NCI-H2029 treated with DMSO at 0.1 percent for 48 hours (cell line): Measurements from ENCODE around the gene ADRA2B.

ENCODE experiments used
- DNase-seq: peaks from one replicate; lab custom pipeline; 2025; lab: John Stamatoyannopoulos, UW

Gene ADRA2B

GRCh38 chr2:96117701-96118588 is 1.6 kb upstream of the ADRA2B start:
- no peak for DNase-seq

DNA sequence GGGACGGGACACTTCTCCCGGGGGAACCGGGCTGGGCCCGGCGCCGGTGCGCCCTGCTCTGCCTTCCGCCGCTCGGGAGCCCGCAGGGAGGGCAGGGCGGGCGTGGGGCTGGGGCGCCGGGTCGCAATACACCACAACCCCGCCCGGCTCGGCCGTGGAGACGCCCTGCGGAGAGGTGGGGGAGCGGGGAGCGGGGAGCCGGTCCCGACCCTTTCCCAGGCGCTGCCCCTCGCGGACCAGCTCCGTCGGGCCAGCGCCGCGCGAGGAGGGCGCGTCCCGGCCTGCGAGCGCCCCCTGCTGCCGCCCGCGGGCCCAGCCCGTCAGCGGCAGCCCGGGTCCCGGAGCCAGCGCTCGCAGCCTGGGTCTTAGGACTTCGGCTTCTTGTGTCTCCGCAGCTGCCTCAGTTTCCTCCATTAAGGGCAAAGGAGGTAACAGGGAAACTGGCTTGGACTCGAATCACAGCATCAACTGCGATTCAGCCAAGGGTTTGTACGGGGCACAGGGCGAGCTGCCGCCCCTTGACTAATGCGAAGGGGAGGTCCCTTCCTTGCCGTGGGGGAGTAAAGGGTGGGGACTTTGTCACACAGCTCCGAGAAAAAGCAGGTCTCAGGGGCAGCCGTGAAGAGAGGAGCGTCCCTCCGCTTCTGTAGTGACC is 635 bp upstream of the ADRA2B start:
- no peak for DNase-seq

GRCh38 chr2:96115631-96116423 is 544 bp downstream of the ADRA2B start:
- no peak for DNase-seq

- DNase-seq, result no peak
These were observed 1.3 kb downstream of the ADRA2B start for GRCh38 chr2:96114903-96115581.

- no peak for DNase-seq
These were observed 1.8 kb downstream of the ADRA2B start for GRCh38 chr2:96114546-96114902.

DNA sequence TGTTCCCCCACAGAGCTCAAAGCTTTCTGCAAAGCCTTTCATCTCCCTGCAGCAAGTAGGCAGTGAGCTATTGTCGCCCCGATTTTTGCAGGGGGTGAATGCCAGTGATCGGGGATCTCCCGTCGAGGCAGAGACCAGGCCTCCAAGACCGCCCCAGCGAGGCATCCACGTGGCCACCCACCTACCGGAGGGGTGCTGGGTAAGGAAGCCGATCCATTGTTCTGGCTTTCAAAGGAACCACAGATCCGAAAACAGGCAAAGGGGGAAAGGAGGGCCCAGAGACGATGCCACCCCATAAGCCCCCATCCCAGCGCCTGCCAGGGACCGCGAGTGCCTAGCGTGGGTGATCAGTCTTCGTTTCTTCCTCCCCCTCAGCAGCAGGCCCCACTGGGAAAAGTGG is 2.4 kb downstream of the ADRA2B start:
- no peak for DNase-seq

DNA sequence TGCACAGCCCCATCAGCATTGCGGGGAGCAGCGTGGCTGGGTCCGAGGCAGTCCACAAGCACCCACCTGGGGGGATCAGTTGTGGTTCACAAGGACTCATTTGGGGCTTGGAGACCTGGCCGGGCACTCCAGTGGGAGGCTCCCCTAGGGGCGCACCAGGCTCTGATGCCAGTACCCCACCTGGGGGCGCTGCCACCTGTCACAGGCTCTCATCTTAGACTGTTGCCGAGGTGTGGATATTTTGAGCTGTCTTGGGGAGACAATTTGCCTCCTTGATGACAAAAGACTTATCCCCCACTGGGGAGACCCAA is 3.0 kb downstream of the ADRA2B start:
- no peak for DNase-seq

DNA sequence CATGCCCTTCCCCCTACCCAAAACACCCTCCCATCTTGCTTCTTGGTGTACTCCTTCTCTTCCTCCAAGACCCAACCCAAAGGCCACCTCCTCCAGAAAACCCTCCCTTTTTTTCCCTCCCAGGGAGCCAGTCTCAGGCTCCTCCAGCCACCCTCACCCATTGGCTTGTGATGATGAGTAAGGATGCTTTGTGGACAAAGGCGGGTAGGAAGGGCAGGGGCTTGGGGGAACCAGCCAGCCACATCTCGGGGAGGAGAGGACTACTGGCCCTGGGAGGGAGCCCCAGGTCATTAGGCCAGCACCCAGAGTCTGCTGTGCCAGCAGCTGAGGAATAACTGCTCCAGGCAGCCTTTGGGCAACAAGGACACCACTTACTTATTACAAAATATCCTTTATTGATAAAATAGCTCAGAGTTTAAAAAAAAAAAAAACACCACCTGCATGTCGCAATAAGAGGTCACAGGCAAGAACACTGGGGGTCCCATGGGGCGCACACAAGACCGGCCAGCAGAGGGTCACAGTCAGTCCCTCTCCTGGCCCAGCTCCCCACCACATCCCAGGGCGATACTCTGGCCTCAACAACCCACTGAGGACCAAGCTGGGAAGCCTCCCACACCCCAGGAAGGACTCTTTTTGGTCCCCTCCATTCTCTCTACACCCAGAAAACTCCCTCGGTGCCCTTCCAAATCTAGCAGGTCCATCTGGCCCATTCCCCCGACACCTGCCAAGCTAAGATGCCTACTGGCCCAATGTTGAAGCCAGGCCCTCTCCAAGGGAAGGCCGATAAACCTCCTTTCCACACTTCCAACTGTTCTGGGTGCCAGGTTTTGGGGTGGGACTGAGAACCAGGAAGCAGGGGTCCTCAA is 3.6 kb downstream of the ADRA2B start:
- no peak for DNase-seq

DNA sequence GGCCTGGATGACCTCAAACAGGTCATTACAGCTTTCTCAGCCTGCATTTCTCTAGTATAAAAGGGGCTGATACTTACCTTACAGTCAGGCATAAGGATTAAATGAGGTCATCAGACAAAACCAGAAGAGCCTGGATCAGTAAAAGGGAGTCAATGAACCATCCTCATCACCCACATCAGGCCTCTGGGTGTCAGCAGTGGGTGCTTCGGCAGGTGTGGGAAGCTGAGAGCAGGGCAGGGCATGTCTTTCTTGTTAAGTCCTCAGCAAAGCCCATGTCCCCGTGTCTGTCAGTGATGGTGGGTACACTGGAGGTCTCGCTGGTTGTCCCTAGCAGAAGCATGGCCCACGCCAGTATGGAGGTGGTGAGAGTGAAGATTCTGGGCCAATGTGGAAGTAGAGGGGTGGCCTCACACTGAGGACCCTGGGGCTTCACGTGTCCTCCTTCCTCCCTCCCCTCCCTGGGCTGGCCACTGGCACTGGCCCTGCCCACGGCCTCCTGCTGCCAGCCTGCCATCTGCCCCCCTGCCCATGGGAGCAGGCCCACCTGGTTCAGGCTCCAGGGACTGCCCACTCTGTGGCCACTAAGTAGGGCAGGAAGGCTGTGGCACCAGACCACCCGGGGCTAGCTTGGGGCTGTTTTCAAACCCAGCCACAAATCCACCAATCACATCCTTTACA is 4.4 kb downstream of the ADRA2B start:
- DNase-seq, result no peak

DNA sequence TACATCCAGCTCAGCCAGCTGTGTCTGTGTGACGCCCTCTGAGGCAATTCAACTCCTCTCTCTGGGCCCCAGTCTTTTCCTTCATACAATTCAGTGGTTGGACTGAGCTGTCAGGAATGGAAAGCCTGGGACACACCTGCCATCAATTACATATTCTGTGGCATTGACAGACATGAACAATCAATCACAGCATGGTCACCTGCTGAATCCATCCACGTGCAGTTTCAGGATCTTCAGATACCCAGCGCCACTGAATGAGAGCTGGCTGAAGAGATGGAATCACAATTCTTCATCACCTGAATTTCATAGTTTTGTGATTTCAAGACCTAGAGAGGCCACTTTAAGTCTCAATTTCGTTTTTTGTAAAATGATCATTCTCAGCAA is 5.1 kb downstream of the ADRA2B start:
- no peak for DNase-seq

- DNase-seq, result no peak
These were observed 5.6 kb downstream of the ADRA2B start for GRCh38 chr2:96110621-96111256.

- DNase-seq, result no peak
These were observed 6.3 kb downstream of the ADRA2B start for GRCh38 chr2:96109931-96110511.

DNA sequence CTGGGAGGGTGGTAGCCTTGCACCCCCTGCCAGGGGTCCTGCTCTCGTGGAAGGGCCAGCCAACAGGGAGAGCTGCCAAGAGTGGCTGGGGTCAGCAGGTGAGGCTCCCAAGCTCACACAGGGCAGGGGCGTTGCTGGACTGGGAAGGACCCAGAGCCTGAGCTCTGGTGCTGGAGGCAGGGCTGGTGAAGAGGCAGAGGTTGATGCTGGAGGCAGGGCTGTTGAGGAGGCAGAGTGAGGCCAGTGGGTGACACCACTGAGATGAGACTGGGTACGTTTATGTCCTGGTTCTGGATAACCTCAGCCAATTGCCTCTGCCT is 7.0 kb downstream of the ADRA2B start:
- DNase-seq, result no peak

DNA sequence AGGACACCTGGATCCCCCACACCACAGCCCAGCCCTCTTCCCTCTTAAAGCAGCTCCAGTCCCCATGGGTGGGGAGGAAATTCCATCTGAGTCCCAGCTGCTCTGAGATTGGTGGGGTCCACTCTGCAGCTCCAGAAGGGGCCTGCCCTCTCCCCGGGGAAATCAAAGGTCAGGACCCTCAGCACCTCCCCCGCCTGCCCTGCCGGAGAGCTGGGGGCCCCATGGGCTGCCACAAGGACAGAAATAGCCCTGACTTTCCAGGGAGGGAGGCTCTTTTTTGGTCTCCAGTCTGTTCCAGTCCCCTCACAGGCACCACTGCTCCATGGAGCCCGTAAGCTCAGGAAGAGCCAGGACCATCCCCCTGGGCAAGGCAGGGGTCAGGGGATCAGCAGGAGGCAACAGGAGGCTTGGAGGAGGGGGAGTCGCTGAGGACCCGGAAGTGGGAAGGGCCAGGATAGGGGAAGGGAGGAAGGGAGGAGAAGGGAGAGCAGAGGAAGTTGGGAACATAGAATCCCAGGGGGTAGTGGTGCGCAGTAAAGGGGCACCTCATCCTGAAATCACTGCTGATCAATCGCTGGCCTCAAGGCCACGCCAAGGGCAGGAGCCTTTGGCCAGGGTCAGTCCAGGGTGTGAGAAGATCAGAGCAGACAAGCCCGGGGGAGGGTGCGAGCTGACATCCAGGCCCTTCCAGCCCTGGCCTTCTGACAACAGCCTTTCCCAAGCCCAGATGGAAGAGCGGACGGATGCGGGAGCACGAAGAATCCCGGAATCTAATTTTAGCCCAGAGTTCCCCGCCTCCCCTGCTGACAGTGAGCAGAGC is 7.6 kb downstream of the ADRA2B start:
- DNase-seq, result no peak

GRCh38 chr2:96108151-96108540 is 8.2 kb downstream of the ADRA2B start:
- DNase-seq, result no peak

DNA sequence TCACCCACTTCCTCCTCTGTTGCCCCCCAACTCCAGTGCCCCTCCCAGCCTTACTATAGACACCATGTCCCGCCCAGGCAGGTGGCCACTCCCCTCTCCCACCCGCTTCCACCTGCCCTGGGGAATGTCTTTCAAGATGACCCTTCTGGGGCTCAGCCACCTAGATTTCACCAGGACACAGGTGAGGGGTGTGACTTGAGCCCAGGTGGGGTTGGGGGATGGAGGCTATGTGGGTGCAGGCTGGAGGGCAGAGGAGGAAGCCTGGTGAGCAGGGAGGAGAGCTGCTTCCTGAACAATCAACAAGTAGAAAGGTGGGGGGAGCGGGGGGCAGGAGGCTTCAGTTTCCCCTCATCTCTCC is 8.7 kb downstream of the ADRA2B start:
- no peak for DNase-seq

- DNase-seq, result no peak
These were observed 9.2 kb downstream of the ADRA2B start for GRCh38 chr2:96106991-96107707.

DNA sequence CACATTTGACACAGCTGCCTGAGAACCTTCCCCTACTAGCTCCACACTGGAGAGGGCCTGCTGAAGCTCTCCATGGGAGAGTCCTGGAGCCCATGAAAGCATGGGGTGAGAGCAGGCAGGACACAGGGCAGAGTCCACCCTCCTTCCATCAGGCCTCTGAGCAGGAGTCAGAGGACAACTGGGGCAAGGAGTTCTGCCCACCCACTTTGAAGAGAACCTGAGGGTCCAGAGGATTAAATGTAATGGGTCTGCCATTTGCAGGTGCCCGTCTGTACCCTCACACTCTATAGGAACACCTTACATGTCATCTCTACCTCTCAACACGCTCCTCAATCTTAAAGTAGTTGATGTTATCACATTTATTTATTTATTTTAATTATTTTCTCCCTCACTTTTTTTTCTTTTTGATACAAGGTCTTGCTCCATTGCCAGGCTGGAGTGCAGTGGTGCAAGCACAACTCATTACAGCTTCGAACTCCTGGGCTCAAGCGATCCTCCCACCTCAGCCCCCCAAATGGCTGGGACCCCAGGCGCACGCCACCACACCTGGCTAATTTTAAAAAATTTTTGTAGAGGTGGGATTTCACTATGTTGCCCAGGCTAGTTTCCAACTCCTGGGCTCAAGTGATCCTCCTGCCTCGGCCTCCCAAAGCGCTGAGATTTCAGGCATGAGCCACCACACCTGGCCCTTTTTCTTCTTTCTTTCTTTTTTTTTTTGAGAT is 10.2 kb downstream of the ADRA2B start:
- DNase-seq, result no peak
